Heart left ventricle (tissue), 16 donors: ENCODE measurements around the gene STK11. TPM values are rescaled to one million over a fixed set of nuclear protein-coding genes. Genes with fewer than 3 reads are reported as not detected.

Source experiments
- ATAC-seq, 4 donors: fragments of 200-7000 bp; cut with Tn5 transposase; one replicate each; pipeline ENCODE4 v1.9.1; 2020 to 2022; ENCODE audit warnings: moderate library complexity in 4 of 4, mild to moderate bottlenecking in 3 of 4, moderate number of reproducible peaks in 1 of 4
- DNase-seq, 5 donors: peaks; one replicate each; pipeline ENCODE4 v3.0.0-alpha.2; 2020
- H3K27ac ChIP-seq, 12 donors: fragments of 200-600 bp; sonication (generic) in 4 of 12; one replicate each; pipeline versions ENCODE4 v1.5.0 to v1.8.0; 2016 to 2022; ENCODE audit warnings: mild to moderate bottlenecking in 2 of 12
- H3K27me3 ChIP-seq, 9 donors: fragments of 200-600 bp; sonication (generic) in 2 of 9; one replicate each; pipeline versions ENCODE4 v1.5.1 to v1.8.0; 2016 to 2022; ENCODE audit warnings: mild to moderate bottlenecking in 3 of 9
- H3K36me3 ChIP-seq, 9 donors: fragments of 200-600 bp; sonication (generic) in 2 of 9; one replicate each; pipeline versions ENCODE4 v1.5.0 to v1.8.0; 2018 to 2022; ENCODE audit warnings: mild to moderate bottlenecking in 2 of 9
- H3K4me1 ChIP-seq, 12 donors: fragments of 200-600 bp; sonication (generic) in 4 of 12; one replicate each; pipeline versions ENCODE4 v1.5.0 to v1.8.0; 2016 to 2022; ENCODE audit warnings: mild to moderate bottlenecking in 3 of 12
- H3K4me3 ChIP-seq, 12 donors: fragments of 200-600 bp; sonication (generic) in 4 of 12; one replicate each; pipeline versions ENCODE4 v1.5.0 to v1.8.0; 2017 to 2022; ENCODE audit warnings: mild to moderate bottlenecking in 9 of 12, moderate library complexity in 4 of 12
- H3K9me3 ChIP-seq, 12 donors: fragments of 200-600 bp; sonication (generic) in 4 of 12; one replicate each; pipeline versions ENCODE4 v1.5.0 to v1.8.0; 2016 to 2022; ENCODE audit warnings: mild to moderate bottlenecking in 1 of 12
- POLR2A ChIP-seq, 2 donors: fragments of 450-650 bp; IDR thresholded peaks; one replicate each; pipeline ENCODE4 v1.6.1; 2017; ENCODE audit warnings: antibody characterized with exemption in 2 of 2, mild to moderate bottlenecking in 2 of 2, moderate library complexity in 2 of 2
- WGBS, 4 donors: extraction: QIAGEN DNeasy Blood & Tissue Kit in 2 of 4; methylation state at CpG; one replicate each; pipeline versions ENCODE4 v1.1.5 to v1.1.7; 2013 to 2018; 5-methylcytosine and 5-hydroxymethylcytosine counted together
- intact Hi-C, 10 donors: fragments of 100-400 bp; cut with DNase I; formaldehyde crosslinking; loops; one replicate each; pipeline versions ENCODE4 v1.11.1 to v1.14.2; 2022
- polyA plus RNA-seq, 2 donors: library from polyadenylated mRNA; stranded (reverse); fragments of 200-250 nt; gene quantifications; one replicate each; pipeline ENCODE4 v1.2.3, GENCODE V29; 2013
- total RNA-seq, 9 donors: library from RNA; depleted of rRNA in 2 of 9; stranded (reverse); fragments of >200 nt in 2 of 9; fragmentation: NEBNext Ultra II Directional in 3 of 9; extraction: Animal tissue kit (Norgen Biotek cat#: 25700) in 3 of 9; gene quantifications; one replicate each; pipeline versions ENCODE4 v1.1.0 to v1.2.4, GENCODE V29; 2016 to 2023
- TF ChIP-seq, protein P1 (sequence below), 12 donors: fragments of 200-600 bp; sonication (generic) in 4 of 12; IDR thresholded peaks; one replicate each; pipeline versions ENCODE4 v1.5.0 to v1.8.0; 2018 to 2022; ENCODE audit warnings: antibody characterized with exemption in 12 of 12, mild to moderate bottlenecking in 5 of 12
- donor health status: ischemic (EF 13 %, LVEDD 7.1; RV severe dilation, severe dysfunction).
- donor health status: healthy with polysubstance abuse.
- donor health status: DM: no; HTN: yes; CAD: no.
- donor health status: DM: no; HTN: no; CAD: no.
- donor health status: ischemic (EF 25% LVEDD 6.9; RV normal size, moderate dysfunction).
- donor health status: ischemic (EF 25% LVEDD 5.7; RV mildly dilated, moderate dysfunction).
- donor health status: healthy.
- donor health status: DM: yes; HTN: yes; CAD: no.
- donor health status: ischemic (EF 35%, LVEDD 5.7; RV mildly dilated, moderate dysfunction).
- donor health status: nonischemic (EF 11% LVEDD 7.7; RV severe dilation, severe dysfunction).
- donor health status: DM: yes; HTN: yes; CAD: no.
- donor health status: PGD.
- donor health status: ischemic (EF 29% LVEDD 5.4; RV normal size, mild dysfunction).
- donor health status: nonischemic (EF 23%, LVEDD 6.1; RV moderate dilation, normal function).

STK11 gene
- total and polyA plus RNA-seq, 11 donors: 44.7 to 92.0 (median 50.7) TPM

- WGBS, 4 donors: 81 to 87% (median 85%) methylated on average over 27 to 33 of the region's 33 CpGs
- ATAC-seq (no peak), DNase-seq (peak in 3 of 5 donors; percentile 33 to 58 (median 40))
- TF ChIP-seq POLR2A (IDR thresholded peaks at IDR 0.05): no peak
- TF ChIP-seq, protein P1, sequence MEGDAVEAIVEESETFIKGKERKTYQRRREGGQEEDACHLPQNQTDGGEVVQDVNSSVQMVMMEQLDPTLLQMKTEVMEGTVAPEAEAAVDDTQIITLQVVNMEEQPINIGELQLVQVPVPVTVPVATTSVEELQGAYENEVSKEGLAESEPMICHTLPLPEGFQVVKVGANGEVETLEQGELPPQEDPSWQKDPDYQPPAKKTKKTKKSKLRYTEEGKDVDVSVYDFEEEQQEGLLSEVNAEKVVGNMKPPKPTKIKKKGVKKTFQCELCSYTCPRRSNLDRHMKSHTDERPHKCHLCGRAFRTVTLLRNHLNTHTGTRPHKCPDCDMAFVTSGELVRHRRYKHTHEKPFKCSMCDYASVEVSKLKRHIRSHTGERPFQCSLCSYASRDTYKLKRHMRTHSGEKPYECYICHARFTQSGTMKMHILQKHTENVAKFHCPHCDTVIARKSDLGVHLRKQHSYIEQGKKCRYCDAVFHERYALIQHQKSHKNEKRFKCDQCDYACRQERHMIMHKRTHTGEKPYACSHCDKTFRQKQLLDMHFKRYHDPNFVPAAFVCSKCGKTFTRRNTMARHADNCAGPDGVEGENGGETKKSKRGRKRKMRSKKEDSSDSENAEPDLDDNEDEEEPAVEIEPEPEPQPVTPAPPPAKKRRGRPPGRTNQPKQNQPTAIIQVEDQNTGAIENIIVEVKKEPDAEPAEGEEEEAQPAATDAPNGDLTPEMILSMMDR (IDR thresholded peaks at IDR 0.05): no peak
- no peaks in the 10 kb centered on the region for H3K27me3 ChIP-seq
- no peaks in the 10 kb centered on the region for H3K9me3 ChIP-seq
- intact Hi-C loops: no loop called here
- peak overlapping the region in 3 of 12 donors; percentile 6 to 96 (median 11) for H3K27ac ChIP-seq
- H3K36me3 ChIP-seq: peaks cover 0 to 25% (median 4%) of the 10 kb centered on the region in 9 donors
- no peak overlapping the region for H3K4me3 ChIP-seq
- peaks cover 15 to 95% (median 76%) of the 10 kb centered on the region in 12 donors for H3K4me1 ChIP-seq
Observed at GRCh38 chr19:1211494-1212234, 6.1 kb downstream of the STK11 start.

GRCh38 chr19:1213391-1214286 lies 8.1 kb downstream of the STK11 start:
- ATAC-seq (peak; percentile 38 to 72 (median 58)), DNase-seq (peak; percentile 72 to 87 (median 81))
- Histone ChIP-seq H3K4me1 (peaks cover 19 to 96% (median 79%) of the 10 kb centered on the region in 12 donors), H3K36me3 (peaks cover 0 to 25% (median 4%) of the 10 kb centered on the region in 9 donors), H3K27ac (peak overlapping the region; percentile 80 to 96 (median 88)), H3K27me3 (no peaks in the 10 kb centered on the region), H3K4me3 (peak overlapping the region in 7 of 12 donors; percentile 7 to 31 (median 19)), H3K9me3 (no peaks in the 10 kb centered on the region)
- TF ChIP-seq, protein P1 (IDR thresholded peaks at IDR 0.05): no peak
- peak in 1 of 2 donors; percentile 23 for TF ChIP-seq POLR2A (IDR thresholded peaks at IDR 0.05)
- intact Hi-C loops: loop anchor here in 1 of 10 donors (2.0 kb wide), 1 partner anchor 27 kb away; the partner anchor contains the start of gene ATP5F1D
- 44 to 49% (median 47%) methylated on average over 35 to 39 of the region's 39 CpGs for WGBS, 4 donors

GRCh38 chr19:1214299-1214861 lies 8.8 kb downstream of the STK11 start:
- H3K36me3 ChIP-seq: peaks cover 0 to 25% (median 4%) of the 10 kb centered on the region in 9 donors
- peak overlapping the region; percentile 80 to 96 (median 88) for H3K27ac ChIP-seq
- no peaks in the 10 kb centered on the region for H3K27me3 ChIP-seq
- H3K4me1 ChIP-seq: peaks cover 21 to 96% (median 80%) of the 10 kb centered on the region in 12 donors
- peak overlapping the region in 9 of 12 donors; percentile 7 to 31 (median 13) for H3K4me3 ChIP-seq
- intact Hi-C loops: loop anchor here in 1 of 10 donors (2.0 kb wide), 1 partner anchor 26 kb away; the partner anchor contains the start of gene ATP5F1D
- DNase-seq: peak in 1 of 5 donors; percentile 58
- TF ChIP-seq POLR2A (IDR thresholded peaks at IDR 0.05): no peak
- TF ChIP-seq, protein P1 (IDR thresholded peaks at IDR 0.05): no peak
- 43 to 55% (median 51%) methylated on average over 11 to 21 of the region's 21 CpGs for WGBS, 4 donors
- no peaks in the 10 kb centered on the region for H3K9me3 ChIP-seq
- ATAC-seq: peak in 1 of 4 donors; percentile 2
